Measurements from ENCODE around the gene C2orf92. TPM values are rescaled to one million over a fixed set of nuclear protein-coding genes. Genes with fewer than 3 reads are reported as not detected.

The C2orf92 gene
- total and polyA plus RNA-seq, 2 donors (not counting 3 experiments of a cell fraction or from before 2014, with no cell fraction given) = 1.8 to 7.9 TPM

GRCh38 chr2:97718942-97719341 is 49.4 kb downstream of the C2orf92 start:
- no peaks in the 10 kb centered on the region for H3K9me3 ChIP-seq (replicated peaks; ENCODE audit: control insufficient read depth, insufficient read depth, low read length)
- H2AFZ ChIP-seq (ENCODE audit: low read depth, low read length) = no peak overlapping the region
- intact Hi-C loops (cut with micrococcal nuclease) (no loop called here), dilution Hi-C loops (cut with MboI; ENCODE audit: extremely low pct_ligation_motif_present, low sequenced_read_pairs) (no loop called here)
- H3K9me1 ChIP-seq (replicated peaks; ENCODE audit: control insufficient read depth, extremely low read depth, insufficient read depth, low read length) = no peaks in the 10 kb centered on the region
- H3K27ac ChIP-seq (ENCODE audit: insufficient read depth, low read depth, low read length) = no peak overlapping the region
- no peaks in the 10 kb centered on the region for H4K20me1 ChIP-seq (replicated peaks; ENCODE audit: control insufficient read depth, extremely low read depth, insufficient read depth, low read length)
- H3K79me2 ChIP-seq (ENCODE audit: control insufficient read depth, insufficient read depth, low read length) = no peaks in the 10 kb centered on the region
- DNase-seq (ENCODE audit: low read depth, low spot score) = no peak
- no peak overlapping the region for H3K4me2 ChIP-seq (ENCODE audit: insufficient read depth, low read length)
- no peaks in the 10 kb centered on the region for H3K36me3 ChIP-seq (ENCODE audit: control insufficient read depth in 2 of 2, extremely low read depth in 1 of 2, insufficient read depth in 2 of 2, low read length in 2 of 2)
- no peaks in the 10 kb centered on the region for H3K4me1 ChIP-seq (ENCODE audit: control insufficient read depth, extremely low read depth, insufficient read depth, low read length)
- TF ChIP-seq CTCF (IDR thresholded peaks at IDR 0.05; ENCODE audit: extremely low read depth in 1 of 2, insufficient read depth in 1 of 2, low read depth in 1 of 2, low read length in 2 of 2) (no peak), MYC (IDR thresholded peaks at IDR 0.05; ENCODE audit: low read depth, low read length) (no peak), GATA2 (IDR thresholded peaks at IDR 0.05; ENCODE audit: insufficient read depth, insufficient read length, low read depth, low read length) (no peak), FOS (IDR thresholded peaks at IDR 0.05; ENCODE audit: borderline replicate concordance, insufficient read depth, low read length) (no peak), POLR2A (IDR thresholded peaks at IDR 0.05; ENCODE audit: low read depth, low read length) (no peak), JUN (IDR thresholded peaks at IDR 0.05; ENCODE audit: borderline replicate concordance, insufficient read depth, insufficient read length, low read depth) (no peak), EZH2 (IDR thresholded peaks at IDR 0.05; ENCODE audit: borderline replicate concordance, low read depth, low read length, severe bottlenecking) (no peak), POLR2AphosphoS5 (IDR thresholded peaks at IDR 0.05; ENCODE audit: insufficient read depth, low read depth, low read length) (no peak), MAX (IDR thresholded peaks at IDR 0.05; ENCODE audit: insufficient read depth, insufficient read length) (no peak)
- BruUV-seq (replicated peaks) = no TSS peak
- no peak overlapping the region for H3K4me3 ChIP-seq (replicated peaks in 1 of 3; ENCODE audit: insufficient read depth in 1 of 3, low read depth in 1 of 3, low read length in 3 of 3)
- ChIA-PET POLR2A (no interaction called here), CTCF (interaction anchor here (1.1 to 1.4 kb wide), 3 partner anchors 9 to 19 kb away, joined by 3 to 4 read pairs (median 3); no protein-coding TSS in a partner anchor)
- H3K27me3 ChIP-seq (ENCODE audit: control insufficient read depth in 2 of 2, insufficient read depth in 2 of 2, low read length in 2 of 2) = no peaks in the 10 kb centered on the region
- H3K9ac ChIP-seq (replicated peaks; ENCODE audit: extremely low read depth, insufficient read depth, low read length) = no peak overlapping the region
- no peak for FAIRE-seq

All from endothelial cell of umbilical vein (primary cell).